Hindlimb muscle (tissue), 1 donor: ENCODE measurements around the gene PDE3B. TPM values are rescaled to one million over a fixed set of nuclear protein-coding genes. Genes with fewer than 3 reads are reported as not detected.
"Not testable (repeated sequence)": the region's sequence is repeated elsewhere in the genome, so short reads cannot be mapped to it uniquely, and the experiment has no call there.

Experiments used
- DNase-seq: peaks from one replicate; pipeline ENCODE4 v3.0.0-alpha.2; 2013
- polyA plus RNA-seq: library from polyadenylated mRNA; unstranded; fragments of 120-200 nt; gene quantifications from one replicate; pipeline ENCODE4 v1.2.1, GENCODE V29; 2013; ENCODE audit not compliant: insufficient read length

The PDE3B gene
- polyA plus RNA-seq, 1 donor: 1.6 TPM

DNA sequence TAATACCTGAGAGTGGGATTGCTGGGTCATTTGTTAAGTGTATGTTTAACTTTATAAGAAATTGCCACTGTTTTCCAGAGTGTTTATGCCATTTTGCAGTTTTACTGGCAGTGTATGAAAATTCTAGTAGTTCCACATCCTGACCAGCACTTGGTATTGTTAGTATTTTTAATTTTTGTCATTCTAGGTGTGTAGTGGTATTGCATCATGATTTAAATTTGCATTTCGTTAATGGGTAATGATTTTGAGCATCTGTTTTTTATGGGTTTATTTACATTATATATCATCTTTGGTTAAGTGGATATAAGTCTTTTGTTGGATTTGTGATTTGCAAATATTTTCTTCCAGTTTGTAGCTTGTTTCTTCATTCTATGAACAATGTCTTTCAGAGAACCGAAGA is 34.7 kb downstream of the PDE3B start:
- DNase-seq: no peak

DNA sequence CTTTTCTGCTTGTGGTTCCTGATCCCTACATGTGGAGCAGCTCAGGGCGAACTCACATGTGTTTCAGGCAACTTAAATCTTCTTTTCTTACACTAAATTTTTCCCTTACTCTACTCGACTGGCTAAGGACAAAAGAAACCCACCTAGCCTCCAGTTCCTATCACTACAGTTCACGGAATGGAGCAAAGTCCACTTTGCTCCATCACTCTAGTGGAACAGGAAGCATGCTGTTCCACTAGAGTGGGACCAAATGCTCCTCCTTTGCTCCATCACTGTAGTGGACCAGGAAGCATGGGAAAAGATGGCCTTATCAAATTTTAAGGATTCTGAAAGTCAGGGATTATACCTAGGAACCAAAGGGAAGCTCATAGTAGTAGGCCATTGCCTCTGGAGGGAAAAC is 36.1 kb downstream of the PDE3B start:
- no peak for DNase-seq

- DNase-seq: not testable (repeated sequence)
These were observed 40.8 kb downstream of the PDE3B start for GRCh38 chr11:14684234-14684915.

GRCh38 chr11:14687456-14687855 is 43.9 kb downstream of the PDE3B start:
- DNase-seq: no peak

DNA sequence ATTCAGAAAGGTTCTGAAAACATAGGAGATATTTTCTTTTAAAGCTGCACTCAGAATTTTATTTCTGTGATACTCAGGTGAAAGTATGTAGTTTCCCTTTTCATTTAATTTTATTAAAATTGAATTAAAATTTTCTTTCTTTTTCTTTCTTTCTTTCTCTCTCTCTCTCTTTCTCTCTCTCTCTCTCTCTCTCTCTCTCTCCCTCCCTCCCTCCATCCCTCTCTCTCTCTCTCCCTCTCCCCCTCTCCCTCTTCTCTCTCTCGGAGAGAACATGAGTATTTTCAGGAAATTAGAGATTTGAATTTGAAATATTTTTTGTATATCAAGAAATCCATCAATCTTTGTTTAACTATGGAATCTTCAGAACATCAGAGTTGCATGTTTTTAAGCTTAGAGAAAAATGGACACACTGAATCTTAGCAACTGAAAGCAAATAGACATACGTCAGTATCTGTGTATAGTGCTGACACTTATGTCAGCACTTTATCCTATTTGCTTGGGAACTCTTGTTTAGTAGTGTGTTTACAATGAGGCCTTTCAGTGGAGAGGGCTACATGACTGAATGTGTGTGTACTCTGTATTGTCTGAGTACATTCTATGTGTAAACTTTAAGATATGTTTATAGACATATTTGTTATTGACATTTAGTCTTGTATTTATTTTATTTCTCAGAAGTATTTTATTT is 44.5 kb downstream of the PDE3B start:
- DNase-seq: no peak

GRCh38 chr11:14695656-14696055 is 52.1 kb downstream of the PDE3B start:
- DNase-seq: not testable (repeated sequence)

DNA sequence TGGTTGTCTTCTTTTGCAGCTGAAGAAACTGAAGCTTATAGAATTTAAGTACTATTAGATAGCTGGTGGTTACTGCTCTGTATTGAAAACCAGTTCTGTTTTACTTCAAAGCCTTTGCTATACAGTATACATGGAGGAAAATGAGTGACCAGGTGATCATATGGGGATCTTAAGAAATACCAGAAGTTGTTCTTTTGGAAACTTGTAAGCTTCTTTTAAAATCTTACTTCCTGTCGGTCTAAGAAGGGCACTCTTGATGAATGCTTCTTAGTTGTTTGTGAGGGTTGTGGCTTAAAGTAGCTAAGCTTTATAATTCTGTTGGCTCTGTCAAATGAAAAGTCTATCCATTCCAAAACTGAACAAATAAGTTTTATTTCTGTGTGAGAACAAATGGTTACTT is 55.2 kb downstream of the PDE3B start:
- DNase-seq: no peak

DNA sequence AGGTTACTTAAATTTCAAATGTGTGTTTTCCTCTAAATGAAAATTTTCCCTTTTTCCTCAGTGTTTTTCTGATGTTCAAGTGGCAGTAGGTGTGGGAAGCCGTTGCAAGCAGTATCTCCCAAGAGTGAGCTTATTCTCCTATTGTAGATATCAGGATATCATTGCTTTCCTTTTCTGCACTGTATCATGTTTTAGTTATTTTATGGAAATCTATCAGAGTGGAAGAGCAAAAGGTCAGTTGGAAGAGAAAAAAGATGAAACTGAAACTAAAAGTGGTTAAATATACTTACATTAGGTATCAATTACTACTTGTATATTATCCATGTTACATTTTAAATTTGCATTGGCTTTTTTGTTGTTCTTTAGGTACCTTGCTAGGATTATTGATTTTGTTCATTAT is 57.0 kb downstream of the PDE3B start:
- DNase-seq: no peak

DNA sequence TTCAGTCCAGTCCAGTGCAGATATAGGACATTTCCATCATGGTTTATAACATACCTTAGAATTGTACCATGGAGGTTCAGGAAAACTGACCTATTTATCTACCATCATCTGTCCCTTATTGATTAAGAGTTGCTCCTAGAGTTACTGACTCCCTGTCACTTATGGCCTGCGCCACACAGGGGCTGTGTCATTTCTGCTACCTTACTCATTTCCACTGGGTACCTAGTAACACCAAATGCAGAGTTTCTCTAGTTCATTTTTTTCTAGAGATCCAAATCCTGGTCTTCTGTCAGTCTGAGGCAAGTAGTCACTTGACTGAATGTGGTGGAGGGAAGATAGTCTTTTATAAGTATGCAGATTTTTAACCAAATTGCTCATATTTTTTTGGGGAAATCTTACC is 59.2 kb downstream of the PDE3B start:
- DNase-seq: no peak

DNA sequence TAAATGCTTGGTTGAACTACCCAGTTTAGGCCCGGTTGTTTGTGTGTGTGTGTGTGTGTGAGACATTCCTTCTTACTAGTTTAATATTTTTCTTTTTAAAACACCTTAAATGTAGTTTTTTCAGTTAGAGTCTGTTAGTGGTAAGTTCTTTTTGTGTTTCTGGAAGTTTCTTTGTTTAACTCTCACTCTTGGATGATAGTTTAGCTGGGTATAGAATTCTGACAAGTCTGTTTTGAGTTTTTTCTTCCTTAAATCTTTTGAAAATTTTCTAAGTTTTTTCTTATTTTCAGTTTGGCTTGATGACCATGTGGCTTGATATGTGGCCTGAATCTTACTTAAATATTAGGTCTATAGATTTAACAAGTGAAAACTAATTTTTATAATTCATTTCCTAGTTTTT is 60.1 kb downstream of the PDE3B start:
- no peak for DNase-seq

- DNase-seq: no peak
These were observed 61.5 kb downstream of the PDE3B start for GRCh38 chr11:14705067-14705466.

DNA sequence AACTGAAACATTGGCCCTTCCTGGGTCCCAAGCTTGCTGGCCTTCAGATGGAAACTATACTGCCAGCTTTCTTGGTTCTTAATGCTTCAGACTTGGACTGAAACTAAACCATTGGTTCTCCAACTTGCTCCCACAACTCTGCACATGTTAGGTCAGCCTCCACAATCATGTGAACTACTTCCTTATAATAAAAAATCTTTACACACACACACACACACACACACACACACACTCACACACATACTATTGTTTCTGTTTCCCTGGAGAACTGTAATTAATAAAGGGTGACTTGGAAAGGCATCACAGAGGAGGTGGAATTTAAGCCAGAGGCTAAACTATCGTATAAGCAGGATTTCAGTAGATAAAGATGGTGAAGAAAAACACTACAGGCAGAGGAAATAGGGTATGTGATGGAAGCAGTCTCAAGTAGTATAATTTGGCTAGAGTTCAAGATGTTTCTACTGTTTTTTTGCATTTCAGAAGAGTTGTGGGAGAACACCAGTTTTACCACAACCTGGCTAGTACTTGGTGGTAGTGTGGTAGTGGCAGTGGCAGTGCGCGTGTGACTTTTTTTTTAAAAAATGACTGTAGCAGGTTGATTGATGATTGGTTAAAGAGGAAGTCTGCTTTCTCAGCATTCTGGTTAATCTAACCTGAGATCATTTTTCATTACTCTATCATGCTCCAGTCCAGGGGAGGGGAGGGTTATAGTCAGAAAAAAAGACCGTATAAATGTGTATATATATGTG is 70.1 kb downstream of the PDE3B start:
- DNase-seq: no peak

GRCh38 chr11:14715669-14716068 is 72.1 kb downstream of the PDE3B start:
- DNase-seq: not testable (repeated sequence)

GRCh38 chr11:14722496-14722895 is 78.9 kb downstream of the PDE3B start:
- DNase-seq: no peak

DNA sequence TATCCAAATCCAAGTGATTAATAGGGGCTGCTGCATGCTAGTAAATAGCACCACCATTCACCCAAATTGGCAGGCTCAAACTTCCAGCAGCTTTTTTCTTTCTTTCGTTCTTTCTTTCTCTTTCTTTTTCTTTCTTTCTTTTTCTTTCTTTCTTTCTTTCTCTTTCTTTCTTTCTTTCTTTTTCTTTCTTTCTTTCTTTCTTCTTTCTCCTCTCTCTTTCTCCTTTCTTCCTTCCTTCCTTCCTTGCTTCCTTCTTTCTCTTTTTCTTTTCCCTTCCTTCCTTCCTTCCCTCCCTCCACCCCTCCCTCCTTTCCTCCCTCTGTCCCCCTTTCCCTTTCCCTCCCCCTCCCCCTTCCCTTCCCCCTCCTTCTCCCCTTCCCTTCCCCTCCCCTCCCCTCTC is 81.5 kb downstream of the PDE3B start:
- DNase-seq: no peak

DNA sequence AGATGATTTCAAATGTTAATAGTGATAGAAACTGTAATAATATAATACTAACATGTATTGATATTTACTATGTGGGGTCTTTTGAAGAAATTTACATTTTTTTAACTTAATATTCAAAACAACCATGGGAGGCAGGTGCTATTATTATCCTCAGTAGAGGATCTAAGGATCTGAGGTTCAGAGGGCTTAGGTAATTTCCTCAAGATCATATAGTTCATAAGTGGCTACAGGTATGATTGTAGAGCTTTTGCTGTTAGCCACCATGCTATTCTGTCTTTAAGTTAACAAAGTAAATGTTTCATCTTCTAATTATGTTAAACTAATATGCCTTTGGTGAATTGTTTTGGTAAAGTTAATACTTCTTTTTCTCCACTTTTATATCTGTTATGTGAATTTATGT is 83.6 kb downstream of the PDE3B start:
- DNase-seq: no peak

DNA sequence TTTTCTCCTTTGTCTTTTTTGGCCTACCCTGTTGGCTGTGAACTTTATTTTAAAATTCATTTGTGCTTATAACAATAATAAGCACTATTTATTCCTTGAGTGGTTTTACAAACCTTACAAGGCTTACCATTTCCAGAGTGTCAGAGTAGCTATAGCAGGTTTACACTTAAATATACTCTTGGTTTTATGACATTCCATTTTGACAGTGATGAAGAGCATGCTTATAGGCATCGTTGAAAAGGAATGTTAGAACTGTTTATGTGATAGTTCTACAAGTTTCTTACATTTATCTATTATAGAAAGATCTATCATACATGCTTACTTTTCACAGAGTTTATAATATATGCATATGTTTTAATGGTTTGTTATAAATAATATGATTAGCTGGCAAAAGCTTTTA is 84.1 kb downstream of the PDE3B start:
- DNase-seq: no peak

GRCh38 chr11:14740539-14740938 is 96.9 kb downstream of the PDE3B start:
- DNase-seq: not testable (repeated sequence)

- no peak for DNase-seq
These were observed 97.6 kb downstream of the PDE3B start for GRCh38 chr11:14741195-14741594.

GRCh38 chr11:14742849-14743559 is 99.4 kb downstream of the PDE3B start:
- no peak for DNase-seq

DNA sequence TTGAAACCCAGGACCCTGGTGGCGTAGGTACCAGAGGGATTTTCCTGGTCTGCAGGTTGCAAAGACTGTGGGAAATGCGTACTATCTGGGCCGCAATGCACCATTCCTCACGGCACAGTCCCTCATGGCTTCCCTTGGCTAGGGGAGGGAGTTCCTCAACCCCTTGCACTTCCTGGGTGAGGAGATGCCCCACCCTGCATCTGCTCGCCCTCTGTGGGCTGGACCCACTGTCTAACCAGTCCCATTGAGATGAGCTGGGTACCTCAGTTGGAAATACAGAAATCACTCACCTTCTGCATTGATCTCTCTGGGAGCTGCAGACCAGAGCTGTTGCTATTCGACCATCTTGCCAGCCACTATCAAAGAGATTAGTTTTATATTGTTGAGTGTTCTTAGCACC is 100.1 kb downstream of the PDE3B start:
- DNase-seq: not testable (repeated sequence)

GRCh38 chr11:14746857-14747395 is 103.3 kb downstream of the PDE3B start:
- no peak for DNase-seq

GRCh38 chr11:14748090-14748489 is 104.5 kb downstream of the PDE3B start:
- DNase-seq: no peak
